PFSK-1 (cell line): ENCODE measurements around the gene RBM8A.

ENCODE experiments used
- FOXP2 ChIP-seq: optimal IDR thresholded peaks from 2 replicates; pipeline ENCODE3; 2011; ENCODE audit warnings: borderline replicate concordance, control low read depth, inconsistent platforms; ENCODE audit not compliant: insufficient read depth; ENCODE audit errors: extremely low read length, extremely low read depth
- POLR2AphosphoS5 ChIP-seq: IDR thresholded peaks from 2 replicates; pipeline ENCODE4 v1.6.1; 2012; ENCODE audit warnings: low read depth, mild to moderate bottlenecking, control low read depth, low read length, moderate library complexity
- SIN3A ChIP-seq: IDR thresholded peaks from 2 replicates; pipeline ENCODE4 v1.6.1; 2012; ENCODE audit warnings: mild to moderate bottlenecking, low read length, moderate library complexity, borderline replicate concordance; ENCODE audit not compliant: insufficient read depth
- TAF1 ChIP-seq: IDR thresholded peaks from 2 replicates; pipeline ENCODE4 v1.6.1; 2012; ENCODE audit warnings: low read length, control low read depth, borderline replicate concordance; ENCODE audit not compliant: insufficient read depth
- TF ChIP-seq, protein P1 (sequence below), 2 experiments: IDR thresholded peaks; 2 replicates each; pipeline versions ENCODE4 v1.6.1 to v1.8.0; 2011 to 2012; ENCODE audit warnings: low read depth in 2 of 2, low read length in 2 of 2, control low read depth in 1 of 2, inconsistent platforms in 1 of 2, mild to moderate bottlenecking in 1 of 2, moderate library complexity in 1 of 2; ENCODE audit not compliant: insufficient read depth in 1 of 2

RBM8A gene

DNA sequence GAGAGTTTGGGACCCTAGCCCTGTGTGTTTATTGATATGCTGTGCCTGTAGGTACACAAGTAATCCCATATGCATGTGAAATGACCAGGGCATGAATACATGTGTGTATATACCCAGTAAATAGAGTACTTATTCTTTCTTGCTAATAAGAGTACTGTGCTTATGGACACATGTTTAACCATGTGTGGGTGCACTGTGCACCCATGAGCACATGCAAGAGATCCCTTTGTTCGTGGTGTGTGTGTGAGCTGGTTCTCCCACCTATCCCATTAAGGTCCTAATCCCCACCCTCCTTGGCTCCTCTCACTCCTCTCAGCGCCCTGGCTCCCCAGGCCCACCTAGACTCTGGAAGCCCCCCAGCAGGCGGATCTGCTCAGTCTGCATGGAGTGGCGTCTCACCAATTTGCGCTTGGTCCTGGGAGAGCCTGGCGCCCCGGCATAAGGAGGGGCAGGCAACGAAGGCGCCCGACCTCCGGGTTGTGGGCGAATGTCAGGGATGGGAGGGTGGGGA lies 32.7 kb upstream of the RBM8A start:
- no peak for TF ChIP-seq FOXP2
- no peak for TF ChIP-seq POLR2AphosphoS5
- no peak for TF ChIP-seq TAF1
- TF ChIP-seq, protein P1, sequence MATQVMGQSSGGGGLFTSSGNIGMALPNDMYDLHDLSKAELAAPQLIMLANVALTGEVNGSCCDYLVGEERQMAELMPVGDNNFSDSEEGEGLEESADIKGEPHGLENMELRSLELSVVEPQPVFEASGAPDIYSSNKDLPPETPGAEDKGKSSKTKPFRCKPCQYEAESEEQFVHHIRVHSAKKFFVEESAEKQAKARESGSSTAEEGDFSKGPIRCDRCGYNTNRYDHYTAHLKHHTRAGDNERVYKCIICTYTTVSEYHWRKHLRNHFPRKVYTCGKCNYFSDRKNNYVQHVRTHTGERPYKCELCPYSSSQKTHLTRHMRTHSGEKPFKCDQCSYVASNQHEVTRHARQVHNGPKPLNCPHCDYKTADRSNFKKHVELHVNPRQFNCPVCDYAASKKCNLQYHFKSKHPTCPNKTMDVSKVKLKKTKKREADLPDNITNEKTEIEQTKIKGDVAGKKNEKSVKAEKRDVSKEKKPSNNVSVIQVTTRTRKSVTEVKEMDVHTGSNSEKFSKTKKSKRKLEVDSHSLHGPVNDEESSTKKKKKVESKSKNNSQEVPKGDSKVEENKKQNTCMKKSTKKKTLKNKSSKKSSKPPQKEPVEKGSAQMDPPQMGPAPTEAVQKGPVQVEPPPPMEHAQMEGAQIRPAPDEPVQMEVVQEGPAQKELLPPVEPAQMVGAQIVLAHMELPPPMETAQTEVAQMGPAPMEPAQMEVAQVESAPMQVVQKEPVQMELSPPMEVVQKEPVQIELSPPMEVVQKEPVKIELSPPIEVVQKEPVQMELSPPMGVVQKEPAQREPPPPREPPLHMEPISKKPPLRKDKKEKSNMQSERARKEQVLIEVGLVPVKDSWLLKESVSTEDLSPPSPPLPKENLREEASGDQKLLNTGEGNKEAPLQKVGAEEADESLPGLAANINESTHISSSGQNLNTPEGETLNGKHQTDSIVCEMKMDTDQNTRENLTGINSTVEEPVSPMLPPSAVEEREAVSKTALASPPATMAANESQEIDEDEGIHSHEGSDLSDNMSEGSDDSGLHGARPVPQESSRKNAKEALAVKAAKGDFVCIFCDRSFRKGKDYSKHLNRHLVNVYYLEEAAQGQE (IDR thresholded peaks at IDR 0.05; ENCODE audit: insufficient read depth in 1 of 2, low read depth in 2 of 2, low read length in 2 of 2): no peak
- no peak for TF ChIP-seq SIN3A

DNA sequence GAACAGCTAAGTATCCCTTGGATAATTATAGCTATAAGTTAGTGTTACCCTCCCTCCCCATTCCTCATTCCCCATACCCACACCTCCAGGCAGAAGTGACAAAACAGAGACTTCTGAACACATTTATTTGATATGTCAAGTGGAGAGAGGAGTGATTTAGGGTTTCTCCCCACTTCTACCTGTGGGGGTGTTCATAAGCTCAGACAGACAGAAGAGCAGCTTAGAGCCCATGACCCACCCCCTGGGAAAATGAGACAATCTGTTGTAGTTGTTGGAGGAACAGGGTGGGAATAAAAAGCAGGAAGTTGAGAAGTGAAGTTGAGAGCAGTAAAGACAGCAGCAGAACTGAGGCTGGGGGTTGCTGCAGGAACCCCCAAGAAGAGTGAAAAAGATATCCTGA lies 32.0 kb upstream of the RBM8A start:
- TF ChIP-seq POLR2AphosphoS5: no peak
- no peak for TF ChIP-seq FOXP2
- TF ChIP-seq SIN3A: no peak
- TF ChIP-seq TAF1: no peak
- TF ChIP-seq, protein P1 (IDR thresholded peaks at IDR 0.05; ENCODE audit: insufficient read depth in 1 of 2, low read depth in 2 of 2, low read length in 2 of 2): no peak

DNA sequence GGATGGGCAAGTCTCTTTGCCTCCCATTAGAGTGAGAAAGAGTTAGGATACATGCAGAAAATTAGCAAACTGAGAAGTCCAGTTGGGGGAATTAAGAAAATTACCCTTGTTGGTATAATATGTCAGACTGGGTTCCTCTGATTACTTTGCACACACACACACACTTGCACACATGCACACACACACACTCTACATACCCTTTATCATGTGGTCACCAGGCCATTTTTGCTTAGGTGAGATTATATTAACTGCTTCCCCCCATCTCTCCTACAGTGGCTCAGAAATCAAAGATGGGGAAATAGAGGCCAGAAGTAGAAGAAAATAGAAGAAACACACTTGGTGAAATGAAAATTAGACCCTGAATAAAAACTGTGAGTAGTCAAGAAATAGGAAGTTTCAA lies 31.4 kb upstream of the RBM8A start:
- TF ChIP-seq, protein P1 (IDR thresholded peaks at IDR 0.05; ENCODE audit: insufficient read depth in 1 of 2, low read depth in 2 of 2, low read length in 2 of 2): no peak
- no peak for TF ChIP-seq TAF1
- no peak for TF ChIP-seq SIN3A
- no peak for TF ChIP-seq POLR2AphosphoS5
- TF ChIP-seq FOXP2: no peak

DNA sequence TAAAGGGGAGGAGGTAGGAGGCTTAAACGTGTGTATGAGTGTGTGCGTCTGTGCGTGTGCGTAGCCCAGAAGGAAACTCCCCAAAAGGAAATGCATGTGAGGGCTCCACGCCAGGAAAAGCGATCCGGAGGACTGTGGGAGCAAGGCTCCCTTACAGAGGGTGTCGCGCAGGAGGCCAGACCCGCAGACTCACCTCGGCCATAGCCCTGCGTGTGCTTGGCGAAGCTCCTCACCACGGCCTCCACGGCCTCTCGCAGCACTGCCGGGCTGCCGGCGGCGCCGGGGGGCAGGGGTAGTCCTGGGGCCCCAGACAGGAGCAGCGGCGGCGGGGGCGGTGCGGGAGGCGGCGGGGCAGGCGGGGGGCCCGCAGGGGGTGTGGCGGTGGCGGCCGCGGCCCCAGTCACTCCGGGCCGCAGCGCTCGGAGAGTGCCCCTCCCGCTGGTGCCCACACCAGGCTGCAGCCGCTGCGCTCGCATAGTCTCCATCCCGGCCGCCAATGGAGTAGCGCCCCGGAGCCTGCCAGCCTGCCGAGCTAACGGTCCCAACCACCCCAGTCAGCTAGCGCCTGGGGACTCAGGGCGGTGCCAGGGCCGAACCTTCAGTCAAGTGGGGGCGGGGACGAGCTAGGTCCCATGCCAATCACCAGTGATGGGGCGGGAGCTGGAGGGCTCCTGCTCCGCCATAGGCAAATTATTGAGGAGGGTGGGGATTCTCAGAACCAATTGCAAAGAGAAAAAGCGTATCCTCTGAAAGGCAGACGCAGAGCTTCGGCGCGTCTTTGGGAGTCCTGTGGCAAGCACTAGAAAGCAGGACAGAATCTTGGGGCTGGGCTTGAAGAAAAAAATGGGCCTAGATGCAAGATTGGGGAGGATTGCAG lies 30.4 kb upstream of the RBM8A start, which contains the start of gene LIX1L:
TSS of gene LIX1L (minus strand) at position 575 of the 877 bp plus-strand sequence. CDS start at position 485, 90 bp downstream.
- TF ChIP-seq, protein P1 (IDR thresholded peaks at IDR 0.05; ENCODE audit: insufficient read depth in 1 of 2, low read depth in 2 of 2, low read length in 2 of 2): no peak
- peak; percentile 42 for TF ChIP-seq FOXP2
- TF ChIP-seq TAF1: peak; percentile 19; the same call in 1 of the 2 replicates
- peak; percentile 70 for TF ChIP-seq POLR2AphosphoS5
- TF ChIP-seq SIN3A: no peak
